ENCODE results near the gene AKR1E2. TPM values are rescaled to one million over a fixed set of nuclear protein-coding genes. Genes with fewer than 3 reads are reported as not detected.

Gene AKR1E2
- total and polyA plus RNA-seq, 8 donors, result 1.9 to 16.7 (median 2.5) TPM; not detected in 2

GRCh38 chr10:4826792-4827324, 851 bp downstream of the AKR1E2 start:
- intact Hi-C loops (cut with DNase I; ENCODE audit: low total_unique reads), result no loop called here
- no peak for DNase-seq
- 52 to 63% (median 56%) methylated on average over 13 of the region's 13 CpGs for WGBS, 5 donors
- no peak for TF ChIP-seq POLR2A (IDR thresholded peaks at IDR 0.05)
- no peak for TF ChIP-seq EP300 (IDR thresholded peaks at IDR 0.05)
- no peak for TF ChIP-seq POLR2AphosphoS5 (IDR thresholded peaks at IDR 0.05)
- TF ChIP-seq CTCF (IDR thresholded peaks at IDR 0.05), result no peak
- H3K27ac ChIP-seq, result peak overlapping the region; percentile 75 to 92 (median 88)
- peaks cover 0 to 7% (median 0%) of the 10 kb centered on the region in 3 donors for H3K27me3 ChIP-seq
- H3K9me3 ChIP-seq, result no peaks in the 10 kb centered on the region
- peak overlapping the region; percentile 49 to 63 (median 54) for H3K4me3 ChIP-seq
- H3K36me3 ChIP-seq, result peaks cover 0 to 12% (median 1%) of the 10 kb centered on the region in 4 donors
- H3K4me1 ChIP-seq, result peaks cover 8 to 24% (median 14%) of the 10 kb centered on the region in 4 donors

- peaks cover 0 to 13% (median 3%) of the 10 kb centered on the region in 4 donors for H3K36me3 ChIP-seq
- no peak overlapping the region for H3K4me3 ChIP-seq
- no peak overlapping the region for H3K27ac ChIP-seq
- DNase-seq, result no peak
- 71 to 81% (median 72%) methylated on average over 7 to 8 of the region's 8 CpGs for WGBS, 5 donors
- peaks cover 8 to 24% (median 14%) of the 10 kb centered on the region in 4 donors for H3K4me1 ChIP-seq
- no peaks in the 10 kb centered on the region for H3K9me3 ChIP-seq
- peaks cover 0 to 7% (median 0%) of the 10 kb centered on the region in 3 donors for H3K27me3 ChIP-seq
- TF ChIP-seq POLR2A (IDR thresholded peaks at IDR 0.05) (no peak), POLR2AphosphoS5 (IDR thresholded peaks at IDR 0.05) (no peak), EP300 (IDR thresholded peaks at IDR 0.05) (no peak), CTCF (IDR thresholded peaks at IDR 0.05) (no peak)
- intact Hi-C loops (cut with DNase I; ENCODE audit: low total_unique reads), result no loop called here
Observed at GRCh38 chr10:4828005-4828404, 2.0 kb downstream of the AKR1E2 start.

GRCh38 chr10:4830551-4830950, 4.5 kb downstream of the AKR1E2 start:
- Histone ChIP-seq H3K9me3 (no peaks in the 10 kb centered on the region), H3K27ac (no peak overlapping the region), H3K4me3 (no peak overlapping the region), H3K27me3 (peaks cover 0 to 7% (median 0%) of the 10 kb centered on the region in 3 donors), H3K36me3 (peaks cover 0 to 37% (median 17%) of the 10 kb centered on the region in 4 donors), H3K4me1 (peaks cover 8 to 18% (median 12%) of the 10 kb centered on the region in 4 donors)
- WGBS, 5 donors, result 87 to 97% (median 93%) methylated on average over 8 of the region's 8 CpGs
- DNase-seq, result no peak
- TF ChIP-seq POLR2AphosphoS5 (IDR thresholded peaks at IDR 0.05) (no peak), POLR2A (IDR thresholded peaks at IDR 0.05) (no peak), EP300 (IDR thresholded peaks at IDR 0.05) (no peak), CTCF (IDR thresholded peaks at IDR 0.05) (no peak)
- intact Hi-C loops (cut with DNase I; ENCODE audit: low total_unique reads), result loop anchor here (5.0 kb wide), 1 partner anchor 467 kb away; no protein-coding TSS in a partner anchor

- H3K4me3 ChIP-seq, result no peak overlapping the region
- 87 to 95% (median 93%) methylated on average over 5 of the region's 5 CpGs for WGBS, 5 donors
- H3K9me3 ChIP-seq, result no peaks in the 10 kb centered on the region
- peaks cover 0 to 5% (median 0%) of the 10 kb centered on the region in 3 donors for H3K27me3 ChIP-seq
- H3K4me1 ChIP-seq, result peaks cover 8 to 13% (median 10%) of the 10 kb centered on the region in 4 donors
- no peak overlapping the region for H3K27ac ChIP-seq
- H3K36me3 ChIP-seq, result peaks cover 0 to 42% (median 22%) of the 10 kb centered on the region in 4 donors
- TF ChIP-seq POLR2A (IDR thresholded peaks at IDR 0.05) (no peak), POLR2AphosphoS5 (IDR thresholded peaks at IDR 0.05) (no peak)
- DNase-seq, result no peak
- intact Hi-C loops (cut with DNase I; ENCODE audit: low total_unique reads), result loop anchor here (5.0 kb wide), 1 partner anchor 466 kb away; no protein-coding TSS in a partner anchor
Observed at GRCh38 chr10:4831091-4831490, 5.1 kb downstream of the AKR1E2 start.

GRCh38 chr10:4833286-4833685, 7.3 kb downstream of the AKR1E2 start:
- Histone ChIP-seq H3K27ac (no peak overlapping the region), H3K27me3 (no peaks in the 10 kb centered on the region), H3K9me3 (no peaks in the 10 kb centered on the region), H3K4me3 (no peak overlapping the region), H3K4me1 (peaks cover 0 to 4% (median 0%) of the 10 kb centered on the region in 4 donors), H3K36me3 (peaks cover 0 to 63% (median 33%) of the 10 kb centered on the region in 4 donors)
- 93 to 99% (median 96%) methylated on average over 7 of the region's 7 CpGs for WGBS, 5 donors
- TF ChIP-seq CTCF (IDR thresholded peaks at IDR 0.05), result no peak
- no peak for TF ChIP-seq EP300 (IDR thresholded peaks at IDR 0.05)
- no peak for TF ChIP-seq POLR2AphosphoS5 (IDR thresholded peaks at IDR 0.05)
- no peak for TF ChIP-seq POLR2A (IDR thresholded peaks at IDR 0.05)
- intact Hi-C loops (cut with DNase I; ENCODE audit: low total_unique reads), result loop anchor here (5.0 kb wide), 1 partner anchor 464 kb away; no protein-coding TSS in a partner anchor
- DNase-seq, result no peak

Measured in stomach (tissue), 9 donors.